Measurements from ENCODE around the gene SGMS1.
"Not testable (repeated sequence)": the region's sequence is repeated elsewhere in the genome, so short reads cannot be mapped to it uniquely, and the experiment has no call there.

The SGMS1 gene

DNA sequence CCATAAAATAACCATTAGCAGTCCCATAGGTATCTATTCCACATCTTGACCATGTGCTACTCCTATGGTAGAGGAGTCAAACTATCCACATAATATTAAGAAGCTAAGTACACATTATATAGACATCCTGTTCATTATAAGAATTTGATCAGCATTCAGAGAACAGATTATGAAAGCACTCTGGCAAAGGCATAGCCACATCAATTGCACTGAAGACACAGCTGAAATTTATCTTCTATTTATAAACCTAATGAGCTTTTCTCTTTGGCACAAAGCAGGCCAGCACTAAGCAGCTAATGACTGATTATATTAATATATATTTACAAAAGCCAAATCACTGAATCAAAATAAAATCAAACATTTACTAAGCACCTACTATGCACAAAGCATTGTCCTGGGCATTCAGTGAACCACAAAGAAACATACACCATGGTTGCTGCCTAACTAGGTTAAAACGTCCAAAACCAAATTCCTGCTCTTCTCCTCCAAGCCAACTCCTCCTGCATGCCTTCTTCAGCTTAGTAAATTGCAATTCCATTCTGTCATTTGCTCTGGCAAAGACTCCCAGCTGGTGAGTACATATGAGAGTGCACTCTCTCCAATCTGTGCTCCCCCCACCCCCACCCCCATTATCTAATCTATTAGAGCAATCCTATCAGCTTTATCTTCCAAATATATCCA is 249.8 kb downstream of the SGMS1 start:
- Histone ChIP-seq H3K27ac (ENCODE audit: low read depth, low read length) (no peak overlapping the region), H3K4me3 (ENCODE audit: low read length) (no peak overlapping the region), H3K4me1 (ENCODE audit: insufficient read depth, low read length) (peaks cover 6% of the 10 kb centered on the region; the same call in 1 of the 2 replicates), H3K27me3 (ENCODE audit: insufficient read depth, low read length) (no peaks in the 10 kb centered on the region), H3K9ac (ENCODE audit: low read depth, low read length) (no peak overlapping the region), H3K9me3 (ENCODE audit: insufficient read depth, low read depth, low read length) (no peaks in the 10 kb centered on the region), H3K36me3 (ENCODE audit: insufficient read depth, low read length) (no peaks in the 10 kb centered on the region)
- 69% methylated on average over 1 of the region's 1 CpG for WGBS

DNA sequence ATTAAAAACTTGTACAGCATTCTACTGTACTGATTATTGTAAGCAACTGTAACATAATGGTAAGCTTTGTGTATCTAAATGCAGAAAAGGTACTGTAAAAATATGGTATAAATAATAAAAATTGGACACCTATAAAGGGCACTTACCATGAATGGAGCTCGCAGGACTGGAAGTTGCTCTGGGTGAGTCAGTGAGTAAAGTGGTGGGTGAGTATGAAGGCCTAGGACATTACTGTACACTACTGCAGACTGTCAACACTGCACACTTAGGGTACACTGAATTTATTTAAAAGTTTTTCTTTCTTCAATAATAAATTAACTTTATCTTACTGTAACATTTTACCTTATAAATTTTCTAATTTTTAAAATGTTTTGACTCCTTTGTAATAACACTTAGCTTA is 253.8 kb downstream of the SGMS1 start:
- H3K27ac ChIP-seq (ENCODE audit: low read depth, low read length), result no peak overlapping the region
- no peak overlapping the region for H3K4me3 ChIP-seq (ENCODE audit: low read length)
- no peak overlapping the region for H3K9ac ChIP-seq (ENCODE audit: low read depth, low read length)
- H3K9me3 ChIP-seq (ENCODE audit: insufficient read depth, low read depth, low read length), result no peaks in the 10 kb centered on the region
- H3K4me1 ChIP-seq (ENCODE audit: insufficient read depth, low read length), result peaks cover 6% of the 10 kb centered on the region; the same call in 1 of the 2 replicates
- no peaks in the 10 kb centered on the region for H3K36me3 ChIP-seq (ENCODE audit: insufficient read depth, low read length)
- WGBS, result 100% methylated on average over 1 of the region's 1 CpG
- H3K27me3 ChIP-seq (ENCODE audit: insufficient read depth, low read length), result no peaks in the 10 kb centered on the region

DNA sequence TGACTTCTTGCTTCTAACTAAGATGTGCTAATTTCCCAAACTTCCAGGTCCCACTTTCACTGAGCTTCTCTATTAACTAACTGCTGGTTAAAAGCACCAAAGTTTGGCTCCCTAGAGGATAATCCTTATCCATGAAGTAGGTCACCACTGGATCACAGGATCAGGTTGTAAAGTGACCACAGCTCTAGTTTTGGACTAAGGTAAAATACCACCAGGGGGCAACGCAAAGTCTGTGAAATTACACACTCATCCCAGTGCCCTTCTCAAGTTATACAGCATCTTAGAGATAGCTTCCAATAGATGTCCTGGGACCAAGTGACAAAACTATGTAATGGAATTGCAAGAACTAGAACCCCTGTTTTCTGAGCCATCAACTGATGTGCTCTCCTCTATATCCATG is 256.0 kb downstream of the SGMS1 start:
- H3K27ac ChIP-seq (ENCODE audit: low read depth, low read length), result no peak overlapping the region
- no peaks in the 10 kb centered on the region for H3K36me3 ChIP-seq (ENCODE audit: insufficient read depth, low read length)
- WGBS, result 88% methylated on average over 1 of the region's 1 CpG
- peaks cover 6% of the 10 kb centered on the region; the same call in 1 of the 2 replicates for H3K4me1 ChIP-seq (ENCODE audit: insufficient read depth, low read length)
- no peak overlapping the region for H3K4me3 ChIP-seq (ENCODE audit: low read length)
- H3K9ac ChIP-seq (ENCODE audit: low read depth, low read length), result no peak overlapping the region
- no peaks in the 10 kb centered on the region for H3K9me3 ChIP-seq (ENCODE audit: insufficient read depth, low read depth, low read length)
- no peaks in the 10 kb centered on the region for H3K27me3 ChIP-seq (ENCODE audit: insufficient read depth, low read length)

DNA sequence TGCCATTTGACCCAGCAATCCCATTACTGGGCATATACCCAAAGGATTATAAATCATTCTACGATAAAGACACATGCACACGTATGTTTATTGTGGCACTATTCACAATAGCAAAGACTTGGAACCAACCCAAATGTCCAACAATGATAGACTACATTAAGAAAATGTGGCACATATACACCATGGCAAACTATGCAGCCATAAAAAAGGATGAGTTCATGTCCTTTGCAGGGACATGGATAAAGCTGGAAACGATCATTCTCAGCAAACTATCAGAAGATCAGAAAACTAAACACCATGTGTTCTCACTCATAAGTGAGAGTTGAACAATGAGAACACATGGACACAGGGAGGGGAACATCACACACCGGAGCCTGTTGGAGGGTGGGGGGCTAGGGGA is 257.3 kb downstream of the SGMS1 start:
- not testable (repeated sequence) for H3K9ac ChIP-seq (ENCODE audit: low read depth, low read length); H3K9me3 ChIP-seq (ENCODE audit: insufficient read depth, low read depth, low read length); H3K27me3 ChIP-seq (ENCODE audit: insufficient read depth, low read length); H3K4me3 ChIP-seq (ENCODE audit: low read length); H3K27ac ChIP-seq (ENCODE audit: low read depth, low read length); H3K36me3 ChIP-seq (ENCODE audit: insufficient read depth, low read length)
- 89% methylated on average over 4 of the region's 4 CpGs for WGBS
- H3K4me1 ChIP-seq (ENCODE audit: insufficient read depth, low read length), result peaks cover 11% of the 10 kb centered on the region

DNA sequence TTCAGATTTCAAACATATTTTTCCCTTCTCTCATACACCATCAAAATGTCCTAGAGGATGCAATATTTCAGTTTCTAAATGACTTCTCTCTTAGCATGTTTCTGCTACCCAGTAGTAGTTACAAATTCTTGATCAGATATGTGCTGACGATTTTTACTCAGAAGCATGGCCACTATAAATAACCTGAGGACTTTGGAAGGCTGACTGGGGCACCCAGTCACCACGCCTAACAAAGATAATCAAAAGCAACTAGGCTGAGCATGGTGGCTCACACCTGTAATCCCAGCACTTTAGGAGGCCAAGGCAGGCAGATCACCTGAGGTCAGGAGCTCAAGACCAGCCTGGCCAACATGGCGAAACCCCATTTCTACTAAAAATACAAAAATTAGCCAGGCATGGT is 259.0 kb downstream of the SGMS1 start:
- H3K9me3 ChIP-seq (ENCODE audit: insufficient read depth, low read depth, low read length); H3K27ac ChIP-seq (ENCODE audit: low read depth, low read length); H3K36me3 ChIP-seq (ENCODE audit: insufficient read depth, low read length); H3K4me3 ChIP-seq (ENCODE audit: low read length); H3K9ac ChIP-seq (ENCODE audit: low read depth, low read length); H3K27me3 ChIP-seq (ENCODE audit: insufficient read depth, low read length): not testable (repeated sequence)
- WGBS, result 92% methylated on average over 3 of the region's 3 CpGs
- H3K4me1 ChIP-seq (ENCODE audit: insufficient read depth, low read length), result peaks cover 22% of the 10 kb centered on the region

DNA sequence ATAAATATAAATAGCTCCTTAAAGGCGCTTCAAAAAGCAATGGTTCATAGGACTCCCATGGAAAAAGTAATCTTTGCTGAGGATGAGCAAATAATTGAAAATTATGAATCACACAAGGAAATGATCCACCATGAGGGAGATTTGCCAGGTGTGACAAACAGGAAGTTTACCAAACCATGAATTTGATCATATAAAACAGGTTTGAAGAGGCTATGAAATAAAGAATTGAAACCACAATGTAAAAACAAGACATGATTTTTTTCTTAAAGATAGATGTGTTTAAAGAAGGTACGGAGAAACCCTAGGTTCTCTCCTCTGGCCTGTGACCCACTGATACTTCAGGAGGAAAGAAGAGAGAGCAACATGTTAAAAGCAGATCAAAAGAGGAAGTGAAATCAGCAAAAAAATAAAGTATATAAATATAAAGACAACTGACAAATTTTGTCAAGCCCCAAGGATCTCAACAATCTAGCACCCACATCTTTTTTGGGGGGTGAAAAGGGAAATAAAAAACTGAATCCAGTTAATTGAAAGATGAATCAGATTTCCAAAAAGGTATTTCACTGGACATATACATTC is 261.1 kb downstream of the SGMS1 start:
- Histone ChIP-seq H3K27ac (ENCODE audit: low read depth, low read length) (no peak overlapping the region), H3K9me3 (ENCODE audit: insufficient read depth, low read depth, low read length) (no peaks in the 10 kb centered on the region), H3K36me3 (ENCODE audit: insufficient read depth, low read length) (no peaks in the 10 kb centered on the region), H3K9ac (ENCODE audit: low read depth, low read length) (no peak overlapping the region), H3K4me3 (ENCODE audit: low read length) (no peak overlapping the region), H3K4me1 (ENCODE audit: insufficient read depth, low read length) (peaks cover 22% of the 10 kb centered on the region), H3K27me3 (ENCODE audit: insufficient read depth, low read length) (no peaks in the 10 kb centered on the region)
- 90% methylated on average over 2 of the region's 2 CpGs for WGBS

DNA sequence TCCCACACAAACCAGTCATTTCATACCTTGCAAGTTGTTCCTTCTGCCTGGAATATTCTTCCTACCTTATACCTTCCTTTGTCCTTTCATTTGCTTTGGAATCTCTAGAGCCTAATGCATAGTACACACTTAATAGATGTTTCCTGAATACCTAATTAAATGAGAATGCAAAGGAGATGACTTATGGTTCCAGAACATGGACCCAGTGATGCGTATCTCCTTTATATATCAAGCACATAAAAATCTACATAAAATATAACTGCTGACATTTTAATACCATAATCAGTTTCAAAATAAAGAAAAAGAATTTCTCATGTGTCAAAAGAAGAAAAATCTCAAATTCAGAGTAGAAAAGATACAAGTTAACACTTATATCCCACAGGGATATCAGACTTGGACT is 261.8 kb downstream of the SGMS1 start:
- H3K9ac ChIP-seq (ENCODE audit: low read depth, low read length), result no peak overlapping the region
- WGBS, result 100% methylated on average over 1 of the region's 1 CpG
- H3K27me3 ChIP-seq (ENCODE audit: insufficient read depth, low read length), result no peaks in the 10 kb centered on the region
- no peaks in the 10 kb centered on the region for H3K9me3 ChIP-seq (ENCODE audit: insufficient read depth, low read depth, low read length)
- H3K27ac ChIP-seq (ENCODE audit: low read depth, low read length), result no peak overlapping the region
- H3K4me1 ChIP-seq (ENCODE audit: insufficient read depth, low read length), result peaks cover 22% of the 10 kb centered on the region
- no peak overlapping the region for H3K4me3 ChIP-seq (ENCODE audit: low read length)
- no peaks in the 10 kb centered on the region for H3K36me3 ChIP-seq (ENCODE audit: insufficient read depth, low read length)

DNA sequence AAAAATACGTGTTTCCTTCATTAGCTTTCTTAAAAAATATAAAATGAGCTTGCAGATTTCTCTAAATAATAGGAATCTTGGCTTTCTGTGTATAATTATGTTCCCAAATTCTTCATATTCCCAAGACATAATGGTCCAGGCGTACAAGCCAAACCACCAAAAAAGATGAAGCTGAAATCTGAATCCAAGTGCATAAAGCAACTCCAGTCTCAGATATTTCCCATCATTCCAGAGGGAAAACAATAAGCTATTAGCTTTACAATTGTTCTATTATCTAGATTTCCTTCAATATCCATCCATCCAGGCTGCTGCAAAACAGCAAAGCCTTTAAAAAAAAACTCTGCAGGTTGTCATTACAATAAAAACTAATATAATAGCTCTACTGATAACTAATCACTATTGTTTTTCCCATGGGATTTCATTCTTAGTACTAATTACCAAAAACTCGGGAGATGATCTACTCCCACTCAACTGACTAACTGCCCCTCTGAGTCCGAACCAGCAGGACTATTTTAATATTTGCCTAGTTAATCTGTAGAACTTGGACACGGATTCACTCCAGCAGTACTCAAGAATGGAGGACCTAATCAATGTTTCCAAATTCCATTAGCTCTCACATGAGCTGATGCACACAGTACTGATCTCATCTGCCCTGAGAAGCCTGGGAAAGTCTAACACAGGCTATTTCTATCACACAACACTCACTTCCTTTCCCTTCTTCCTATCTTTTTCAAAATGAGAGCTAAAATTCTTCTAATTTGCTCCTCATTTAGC is 263.5 kb downstream of the SGMS1 start:
- no peak overlapping the region for H3K9ac ChIP-seq (ENCODE audit: low read depth, low read length)
- H3K4me3 ChIP-seq (ENCODE audit: low read length), result no peak overlapping the region
- 85% methylated on average over 4 of the region's 5 CpGs for WGBS
- peaks cover 22% of the 10 kb centered on the region for H3K4me1 ChIP-seq (ENCODE audit: insufficient read depth, low read length)
- no peak overlapping the region for H3K27ac ChIP-seq (ENCODE audit: low read depth, low read length)
- no peaks in the 10 kb centered on the region for H3K36me3 ChIP-seq (ENCODE audit: insufficient read depth, low read length)
- H3K27me3 ChIP-seq (ENCODE audit: insufficient read depth, low read length), result no peaks in the 10 kb centered on the region
- H3K9me3 ChIP-seq (ENCODE audit: insufficient read depth, low read depth, low read length), result no peaks in the 10 kb centered on the region

DNA sequence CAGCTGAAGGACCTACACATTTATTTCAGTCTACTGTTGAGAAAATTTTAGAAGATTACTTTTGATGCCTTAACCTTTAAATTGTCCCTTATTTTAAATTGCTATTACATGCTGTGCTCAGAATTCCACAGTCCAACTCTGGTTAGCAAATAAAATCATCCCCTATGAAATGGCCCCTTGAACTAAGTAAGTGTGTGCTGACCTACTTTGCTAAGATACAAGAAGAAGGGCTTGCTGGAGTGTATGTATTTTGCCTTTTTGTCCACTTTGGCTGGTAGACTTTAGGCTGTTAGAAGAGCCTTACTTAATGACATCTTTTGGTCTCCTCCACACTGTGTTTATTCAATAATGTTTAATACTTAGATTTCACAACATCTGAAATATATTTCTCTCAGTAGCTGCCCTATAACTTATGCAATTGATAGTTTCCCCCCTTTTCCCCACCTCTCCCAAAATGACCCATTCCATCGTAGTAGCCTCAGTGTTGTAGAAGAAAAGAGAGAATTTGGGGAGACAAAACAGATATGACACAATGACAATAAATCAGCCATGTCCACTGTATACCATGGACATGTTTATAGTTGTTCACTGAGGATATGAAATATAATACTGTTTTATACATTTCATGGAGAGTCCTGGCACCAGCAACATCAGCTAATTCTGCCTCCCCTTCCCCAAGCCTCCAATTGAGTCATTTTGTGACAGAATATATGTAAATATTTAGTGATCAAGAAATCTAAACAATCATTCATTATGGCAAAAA is 264.6 kb downstream of the SGMS1 start:
- Histone ChIP-seq H3K36me3 (ENCODE audit: insufficient read depth, low read length) (no peaks in the 10 kb centered on the region), H3K4me3 (ENCODE audit: low read length) (no peak overlapping the region), H3K9ac (ENCODE audit: low read depth, low read length) (no peak overlapping the region), H3K27ac (ENCODE audit: low read depth, low read length) (no peak overlapping the region), H3K27me3 (ENCODE audit: insufficient read depth, low read length) (no peaks in the 10 kb centered on the region), H3K4me1 (ENCODE audit: insufficient read depth, low read length) (peaks cover 22% of the 10 kb centered on the region), H3K9me3 (ENCODE audit: insufficient read depth, low read depth, low read length) (no peaks in the 10 kb centered on the region)
- WGBS, result no CpG with 5 or more reads among the region's 1 CpG

DNA sequence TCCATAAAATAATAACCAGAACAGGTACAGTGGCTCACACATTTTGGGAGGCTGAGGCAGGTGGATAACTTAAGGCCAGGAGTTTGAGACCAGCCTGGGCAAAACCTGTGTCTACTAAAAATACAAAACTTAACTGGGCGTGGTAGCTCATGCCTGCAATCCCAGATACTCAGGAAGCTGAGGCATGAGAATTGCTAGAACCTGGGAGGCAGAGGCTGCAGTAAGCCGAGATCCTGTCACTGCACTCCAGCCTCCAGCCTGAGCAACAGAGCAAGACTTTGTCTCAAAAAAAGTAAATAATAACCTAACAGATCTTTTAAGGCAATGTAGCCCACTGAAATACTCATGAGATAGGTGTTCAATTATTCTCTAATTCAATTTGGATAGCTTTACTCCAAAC is 265.3 kb downstream of the SGMS1 start:
- Histone ChIP-seq H3K4me3 (ENCODE audit: low read length) (no peak overlapping the region), H3K4me1 (ENCODE audit: insufficient read depth, low read length) (peaks cover 22% of the 10 kb centered on the region), H3K9me3 (ENCODE audit: insufficient read depth, low read depth, low read length) (no peaks in the 10 kb centered on the region), H3K27me3 (ENCODE audit: insufficient read depth, low read length) (no peaks in the 10 kb centered on the region), H3K9ac (ENCODE audit: low read depth, low read length) (no peak overlapping the region), H3K36me3 (ENCODE audit: insufficient read depth, low read length) (no peaks in the 10 kb centered on the region), H3K27ac (ENCODE audit: low read depth, low read length) (no peak overlapping the region)
- WGBS, result 91% methylated on average over 2 of the region's 2 CpGs

DNA sequence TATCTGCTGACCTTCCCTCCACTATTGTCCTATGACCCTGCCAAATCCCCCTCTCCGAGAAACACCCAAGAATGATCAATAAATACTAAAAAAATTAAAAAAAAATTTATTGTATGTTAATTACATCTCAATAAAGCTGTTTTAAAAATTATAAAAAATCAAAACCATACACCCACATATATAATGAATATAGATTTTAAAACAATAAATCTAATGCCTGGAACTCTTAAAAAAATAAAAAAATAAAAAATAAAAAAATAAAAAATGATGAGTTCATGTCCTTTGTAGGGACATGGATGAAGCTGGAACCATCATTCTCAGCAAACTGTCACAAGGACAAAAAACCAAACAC is 267.3 kb downstream of the SGMS1 start:
- not testable (repeated sequence) for H3K36me3 ChIP-seq (ENCODE audit: insufficient read depth, low read length); H3K4me3 ChIP-seq (ENCODE audit: low read length); H3K27ac ChIP-seq (ENCODE audit: low read depth, low read length); H3K9ac ChIP-seq (ENCODE audit: low read depth, low read length); H3K27me3 ChIP-seq (ENCODE audit: insufficient read depth, low read length); H3K9me3 ChIP-seq (ENCODE audit: insufficient read depth, low read depth, low read length)
- WGBS, result no CpG with 5 or more reads among the region's 1 CpG
- 0 out of 2 replicates have a peak, but pooled peaks cover 10% of the 10 kb centered on the region for H3K4me1 ChIP-seq (ENCODE audit: insufficient read depth, low read length)
